ENCODE results near the gene IL10RB. TPM values are rescaled to one million over a fixed set of nuclear protein-coding genes. Genes with fewer than 3 reads are reported as not detected.
"Not testable (repeated sequence)": the region's sequence is repeated elsewhere in the genome, so short reads cannot be mapped to it uniquely, and the experiment has no call there.

Gene IL10RB
- total and polyA plus RNA-seq, 3 donors from 2014 or later: 14.3 to 19.3 (median 14.4) TPM

DNA sequence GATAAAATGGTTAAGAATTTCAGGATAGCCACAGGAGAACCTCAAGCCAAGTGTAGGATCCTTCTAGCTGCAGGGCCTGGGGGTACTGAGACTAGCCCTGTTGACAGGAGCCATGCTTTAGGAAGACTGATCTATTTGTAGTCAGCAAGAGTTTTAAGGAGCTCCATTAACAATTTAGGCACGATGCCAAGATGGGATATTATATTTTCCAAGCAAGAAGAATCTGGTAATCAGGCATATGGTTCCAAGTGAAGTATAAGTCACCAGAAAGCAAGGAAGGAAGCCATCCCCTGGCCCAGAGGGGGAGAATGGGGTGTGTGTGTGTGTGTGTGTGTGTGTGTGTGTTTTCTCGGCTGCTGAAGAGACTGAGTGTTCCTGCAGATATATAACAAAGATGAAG is 29.4 kb upstream of the IL10RB start:
- H3K4me3 ChIP-seq: no peak overlapping the region
- no peaks in the 10 kb centered on the region for H3K4me1 ChIP-seq
- no peak for DNase-seq
- H3K27me3 ChIP-seq: no peaks in the 10 kb centered on the region
- no peaks in the 10 kb centered on the region for H3K9me3 ChIP-seq
- no peaks in the 10 kb centered on the region for H3K36me3 ChIP-seq (ENCODE audit: low read depth, missing control alignments)
- no peak overlapping the region for H3K27ac ChIP-seq
- WGBS, 2 donors: 74 to 93% methylated on average over 2 of the region's 2 CpGs
- intact Hi-C loops (cut with DNase I; ENCODE audit: low total_unique reads): no loop called here
- TF ChIP-seq, protein P1, sequence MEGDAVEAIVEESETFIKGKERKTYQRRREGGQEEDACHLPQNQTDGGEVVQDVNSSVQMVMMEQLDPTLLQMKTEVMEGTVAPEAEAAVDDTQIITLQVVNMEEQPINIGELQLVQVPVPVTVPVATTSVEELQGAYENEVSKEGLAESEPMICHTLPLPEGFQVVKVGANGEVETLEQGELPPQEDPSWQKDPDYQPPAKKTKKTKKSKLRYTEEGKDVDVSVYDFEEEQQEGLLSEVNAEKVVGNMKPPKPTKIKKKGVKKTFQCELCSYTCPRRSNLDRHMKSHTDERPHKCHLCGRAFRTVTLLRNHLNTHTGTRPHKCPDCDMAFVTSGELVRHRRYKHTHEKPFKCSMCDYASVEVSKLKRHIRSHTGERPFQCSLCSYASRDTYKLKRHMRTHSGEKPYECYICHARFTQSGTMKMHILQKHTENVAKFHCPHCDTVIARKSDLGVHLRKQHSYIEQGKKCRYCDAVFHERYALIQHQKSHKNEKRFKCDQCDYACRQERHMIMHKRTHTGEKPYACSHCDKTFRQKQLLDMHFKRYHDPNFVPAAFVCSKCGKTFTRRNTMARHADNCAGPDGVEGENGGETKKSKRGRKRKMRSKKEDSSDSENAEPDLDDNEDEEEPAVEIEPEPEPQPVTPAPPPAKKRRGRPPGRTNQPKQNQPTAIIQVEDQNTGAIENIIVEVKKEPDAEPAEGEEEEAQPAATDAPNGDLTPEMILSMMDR (IDR thresholded peaks at IDR 0.05): no peak
- TF ChIP-seq POLR2A (IDR thresholded peaks at IDR 0.05): no peak

DNA sequence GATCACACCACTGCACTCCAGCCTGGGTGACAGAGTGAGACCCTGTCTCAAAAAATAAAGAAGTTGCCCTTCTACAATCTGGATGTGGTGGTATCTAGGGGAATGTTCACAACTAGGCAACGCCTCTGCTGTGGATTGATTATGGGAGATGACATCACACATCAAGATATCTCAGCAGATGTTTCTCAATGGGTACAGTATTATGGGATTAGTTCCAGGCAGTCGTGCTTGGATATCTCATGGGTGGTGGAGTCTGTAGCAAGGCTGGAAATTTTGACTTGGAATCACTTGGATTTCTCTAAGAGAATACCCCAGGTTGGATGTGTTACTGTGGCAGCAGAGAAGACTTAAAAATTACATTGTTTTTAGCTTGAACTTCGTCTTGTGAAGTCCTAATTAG is 28.7 kb upstream of the IL10RB start:
- Histone ChIP-seq H3K4me1 (no peaks in the 10 kb centered on the region), H3K9me3 (no peaks in the 10 kb centered on the region), H3K27ac (no peak overlapping the region), H3K36me3 (ENCODE audit: low read depth, missing control alignments) (no peaks in the 10 kb centered on the region), H3K27me3 (no peaks in the 10 kb centered on the region), H3K4me3 (no peak overlapping the region)
- TF ChIP-seq, protein P1 (IDR thresholded peaks at IDR 0.05): no peak
- TF ChIP-seq POLR2A (IDR thresholded peaks at IDR 0.05): no peak
- 91 to 94% methylated on average over 3 of the region's 3 CpGs for WGBS, 2 donors
- no peak for DNase-seq
- intact Hi-C loops (cut with DNase I; ENCODE audit: low total_unique reads): no loop called here

DNA sequence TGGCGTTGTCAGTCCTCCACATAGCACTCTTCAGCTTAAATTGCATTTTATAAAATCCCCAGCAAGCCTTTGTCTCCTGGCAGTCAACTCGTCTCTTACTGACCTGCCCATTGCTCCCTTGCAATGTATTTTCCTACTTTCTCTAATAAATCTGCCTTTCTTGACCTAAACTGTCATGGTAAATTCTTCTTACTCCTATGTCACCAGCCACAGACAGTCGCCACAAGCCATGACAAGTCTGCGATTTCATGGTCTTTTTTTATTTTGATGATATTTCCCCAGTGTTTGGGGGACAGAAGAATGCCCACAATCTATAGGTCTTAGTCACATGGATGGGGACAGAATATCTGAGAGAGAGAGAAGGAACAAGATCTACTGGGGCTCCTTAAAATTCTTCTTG is 28.0 kb upstream of the IL10RB start:
- Histone ChIP-seq H3K4me3 (no peak overlapping the region), H3K27me3 (no peaks in the 10 kb centered on the region), H3K36me3 (ENCODE audit: low read depth, missing control alignments) (no peaks in the 10 kb centered on the region), H3K4me1 (no peaks in the 10 kb centered on the region), H3K9me3 (no peaks in the 10 kb centered on the region), H3K27ac (no peak overlapping the region)
- no peak for DNase-seq
- WGBS, 2 donors: 89 to 94% methylated on average over 4 of the region's 4 CpGs
- intact Hi-C loops (cut with DNase I; ENCODE audit: low total_unique reads): no loop called here
- TF ChIP-seq POLR2A (IDR thresholded peaks at IDR 0.05): no peak

DNA sequence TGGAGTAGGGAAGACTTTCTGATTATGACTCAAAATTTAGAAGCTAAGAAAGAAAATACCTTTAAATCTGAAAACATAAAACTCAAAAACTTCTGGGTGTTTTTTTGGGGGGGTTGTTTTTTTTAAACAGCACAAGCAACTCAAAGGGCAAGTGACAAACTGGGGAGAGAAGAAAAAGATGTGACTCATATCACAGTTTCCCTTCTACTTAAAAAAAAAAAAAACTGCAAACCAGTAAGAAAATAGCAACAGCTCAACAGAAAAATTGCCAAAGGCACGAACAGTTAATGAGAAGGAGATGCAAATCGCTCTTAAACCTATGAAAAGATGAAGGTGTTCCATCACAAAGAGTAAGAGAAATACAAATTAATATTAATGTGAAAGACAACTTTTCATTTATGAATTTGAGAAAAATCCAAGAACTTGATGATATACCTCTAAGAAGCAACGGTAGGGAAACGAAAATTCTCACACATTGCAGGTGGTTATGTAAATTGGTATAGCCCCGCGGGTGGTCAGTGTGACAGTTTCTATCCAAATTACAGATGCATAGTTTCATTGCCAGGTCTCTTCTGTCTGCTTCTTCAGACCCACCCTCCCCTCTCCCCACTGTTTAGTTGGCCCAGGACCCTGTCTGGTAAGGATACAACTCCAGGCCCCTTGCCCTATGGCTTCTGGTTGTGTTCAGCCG is 27.5 kb upstream of the IL10RB start:
- 89 to 94% methylated on average over 7 of the region's 7 CpGs for WGBS, 2 donors
- no peaks in the 10 kb centered on the region for H3K36me3 ChIP-seq (ENCODE audit: low read depth, missing control alignments)
- H3K9me3 ChIP-seq: no peaks in the 10 kb centered on the region
- no peak overlapping the region for H3K27ac ChIP-seq
- H3K4me3 ChIP-seq: no peak overlapping the region
- intact Hi-C loops (cut with DNase I; ENCODE audit: low total_unique reads): no loop called here
- no peaks in the 10 kb centered on the region for H3K4me1 ChIP-seq
- no peak for DNase-seq
- H3K27me3 ChIP-seq: no peaks in the 10 kb centered on the region
- TF ChIP-seq, protein P1 (IDR thresholded peaks at IDR 0.05): no peak
- TF ChIP-seq POLR2A (IDR thresholded peaks at IDR 0.05): no peak

DNA sequence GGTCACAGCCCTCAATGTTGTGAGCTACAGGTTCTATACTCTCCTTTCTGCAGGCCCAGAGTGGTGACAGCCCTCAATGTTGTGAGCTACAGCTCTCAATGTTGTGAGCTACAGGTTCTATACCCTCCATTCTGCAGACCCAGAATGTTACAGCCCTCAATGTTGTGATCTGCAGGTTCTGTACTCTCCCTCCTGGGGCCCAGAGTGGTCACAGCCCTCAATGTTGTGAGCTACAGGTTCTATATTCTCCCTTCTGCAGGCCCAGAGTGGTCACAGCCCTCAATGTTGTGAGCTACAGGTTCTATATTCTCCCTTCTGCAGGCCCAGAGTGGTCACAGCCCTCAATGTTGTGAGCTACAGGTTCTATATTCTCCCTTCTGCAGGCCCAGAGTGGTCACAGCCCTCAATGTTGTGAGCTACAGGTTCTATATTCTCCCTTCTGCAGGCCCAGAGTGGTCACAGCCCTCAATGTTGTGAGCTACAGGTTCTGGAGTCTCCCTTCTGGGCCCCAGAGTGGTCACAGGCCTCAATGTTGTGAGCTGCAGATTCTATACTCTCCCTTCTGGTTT is 26.5 kb upstream of the IL10RB start:
- H3K9me3 ChIP-seq; H3K36me3 ChIP-seq (ENCODE audit: low read depth, missing control alignments); H3K27ac ChIP-seq; intact Hi-C loops (cut with DNase I; ENCODE audit: low total_unique reads); DNase-seq; H3K27me3 ChIP-seq; H3K4me1 ChIP-seq; H3K4me3 ChIP-seq: not testable (repeated sequence)

DNA sequence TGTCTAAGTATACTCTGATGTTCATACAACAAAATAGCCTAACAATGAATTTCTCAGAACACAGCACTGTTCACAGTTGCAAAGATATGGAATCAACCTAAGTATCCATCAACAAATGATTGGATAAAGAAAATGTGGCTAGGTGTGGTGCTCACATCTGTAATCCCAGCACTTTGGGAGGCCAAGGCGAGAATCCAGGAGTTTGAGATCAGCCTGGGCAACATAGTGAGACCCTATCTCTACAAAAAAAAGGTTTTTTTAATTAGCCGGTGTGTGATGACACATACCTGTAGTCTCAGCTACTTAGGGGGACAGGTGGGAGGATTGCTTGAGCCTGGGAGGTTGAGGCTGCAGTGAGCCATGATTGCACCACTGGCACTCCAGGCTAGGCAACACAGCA is 25.8 kb upstream of the IL10RB start:
- TF ChIP-seq POLR2A (IDR thresholded peaks at IDR 0.05): no peak
- TF ChIP-seq, protein P1 (IDR thresholded peaks at IDR 0.05): no peak
- Histone ChIP-seq H3K4me3 (no peak overlapping the region), H3K4me1 (no peaks in the 10 kb centered on the region), H3K9me3 (no peaks in the 10 kb centered on the region), H3K27me3 (no peaks in the 10 kb centered on the region), H3K36me3 (ENCODE audit: low read depth, missing control alignments) (no peaks in the 10 kb centered on the region), H3K27ac (no peak overlapping the region)
- intact Hi-C loops (cut with DNase I; ENCODE audit: low total_unique reads): no loop called here
- WGBS, 2 donors: 98 to 100% methylated on average over 2 of the region's 2 CpGs
- DNase-seq: no peak
